Omental fat pad (tissue), 4 donors: ENCODE data around the gene TPBG. TPM values are rescaled to one million over a fixed set of nuclear protein-coding genes. Genes with fewer than 3 reads are reported as not detected.

Experiments used
- ATAC-seq: fragments of 150-250 bp; one replicate; pipeline ENCODE4 v1.9.1; 2016; ENCODE audit warnings: mild to moderate bottlenecking, moderate library complexity; ENCODE audit not compliant: low FRiP score
- DNase-seq: peaks from one replicate; pipeline ENCODE4 v3.0.0-alpha.2; 2019; ENCODE audit warnings: low spot score
- CTCF ChIP-seq, 3 donors: fragments of 450-650 bp; IDR thresholded peaks; one replicate each; pipeline ENCODE4 v1.5.1; 2016 to 2017; ENCODE audit warnings: antibody characterized with exemption in 3 of 3, mild to moderate bottlenecking in 3 of 3, moderate library complexity in 2 of 3
- total RNA-seq, 4 donors: library from RNA; depleted of rRNA; stranded (reverse); fragments of >200 nt; gene quantifications; one replicate each; pipeline ENCODE4 v1.1.0, GENCODE V29; 2016

The TPBG gene
- total RNA-seq, 4 donors from 2014 or later: 15.9 to 46.4 (median 25.3) TPM

- no peak for DNase-seq
- ATAC-seq: peak; percentile 68
- TF ChIP-seq CTCF (IDR thresholded peaks at IDR 0.05): no peak
Measured at GRCh38 chr6:82364087-82365015, 734 bp downstream of the TPBG start.

DNA sequence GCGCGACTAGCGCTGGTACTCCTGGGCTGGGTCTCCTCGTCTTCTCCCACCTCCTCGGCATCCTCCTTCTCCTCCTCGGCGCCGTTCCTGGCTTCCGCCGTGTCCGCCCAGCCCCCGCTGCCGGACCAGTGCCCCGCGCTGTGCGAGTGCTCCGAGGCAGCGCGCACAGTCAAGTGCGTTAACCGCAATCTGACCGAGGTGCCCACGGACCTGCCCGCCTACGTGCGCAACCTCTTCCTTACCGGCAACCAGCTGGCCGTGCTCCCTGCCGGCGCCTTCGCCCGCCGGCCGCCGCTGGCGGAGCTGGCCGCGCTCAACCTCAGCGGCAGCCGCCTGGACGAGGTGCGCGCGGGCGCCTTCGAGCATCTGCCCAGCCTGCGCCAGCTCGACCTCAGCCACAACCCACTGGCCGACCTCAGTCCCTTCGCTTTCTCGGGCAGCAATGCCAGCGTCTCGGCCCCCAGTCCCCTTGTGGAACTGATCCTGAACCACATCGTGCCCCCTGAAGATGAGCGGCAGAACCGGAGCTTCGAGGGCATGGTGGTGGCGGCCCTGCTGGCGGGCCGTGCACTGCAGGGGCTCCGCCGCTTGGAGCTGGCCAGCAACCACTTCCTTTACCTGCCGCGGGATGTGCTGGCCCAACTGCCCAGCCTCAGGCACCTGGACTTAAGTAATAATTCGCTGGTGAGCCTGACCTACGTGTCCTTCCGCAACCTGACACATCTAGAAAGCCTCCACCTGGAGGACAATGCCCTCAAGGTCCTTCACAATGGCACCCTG is 1.6 kb downstream of the TPBG start:
- no peak for DNase-seq
- no peak for TF ChIP-seq CTCF (IDR thresholded peaks at IDR 0.05)
- ATAC-seq: peak; percentile 55

GRCh38 chr6:82367704-82368103 is 4.1 kb downstream of the TPBG start:
- ATAC-seq: no peak
- no peak for DNase-seq
- TF ChIP-seq CTCF (IDR thresholded peaks at IDR 0.05): no peak

GRCh38 chr6:82370788-82371187 is 7.2 kb downstream of the TPBG start:
- DNase-seq (no peak), ATAC-seq (no peak)
- no peak for TF ChIP-seq CTCF (IDR thresholded peaks at IDR 0.05)

- ATAC-seq (no peak), DNase-seq (no peak)
- no peak for TF ChIP-seq CTCF (IDR thresholded peaks at IDR 0.05)
Measured at GRCh38 chr6:82371799-82372546, 8.4 kb downstream of the TPBG start.

- no peak for ATAC-seq
- TF ChIP-seq CTCF (IDR thresholded peaks at IDR 0.05): no peak
- no peak for DNase-seq
Measured at GRCh38 chr6:82372656-82373055, 9.0 kb downstream of the TPBG start.
